Peyer's patch (tissue), 4 donors: ENCODE data around the gene ANP32D. TPM values are rescaled to one million over a fixed set of nuclear protein-coding genes. Genes with fewer than 3 reads are reported as not detected.
"Not testable (repeated sequence)": the region's sequence is repeated elsewhere in the genome, so short reads cannot be mapped to it uniquely, and the experiment has no call there.

Experiments used
- DNase-seq, 3 donors: peaks; one replicate each; pipeline ENCODE4 v3.0.0-alpha.2; 2017 to 2019
- H3K27ac ChIP-seq, 4 donors: fragments of 200-600 bp; sonication (generic); one replicate each; pipeline ENCODE4 v1.5.1; 2016 to 2019
- H3K27me3 ChIP-seq, 2 donors: fragments of 200-600 bp; sonication (generic); one replicate each; pipeline ENCODE4 v1.5.1; 2019
- H3K36me3 ChIP-seq, 3 donors: fragments of 200-600 bp; sonication (generic); one replicate each; pipeline ENCODE4 v1.5.1; 2016 to 2019
- H3K4me1 ChIP-seq, 4 donors: fragments of 200-600 bp; sonication (generic); one replicate each; pipeline ENCODE4 v1.5.1; 2016 to 2019
- H3K4me3 ChIP-seq, 4 donors: fragments of 200-600 bp; sonication (generic); 1 replicate in 3 of 4; 2 replicates in 1 of 4; pipeline ENCODE4 v1.5.1; 2016 to 2019; ENCODE audit warnings: mild to moderate bottlenecking in 1 of 4
- H3K9me3 ChIP-seq, 4 donors: fragments of 200-600 bp; sonication (generic); one replicate each; pipeline ENCODE4 v1.5.1; 2016 to 2019; ENCODE audit warnings: mild to moderate bottlenecking in 1 of 4
- POLR2A ChIP-seq, 2 donors: fragments of 450-650 bp; IDR thresholded peaks; one replicate each; pipeline ENCODE4 v1.5.1; 2017; ENCODE audit warnings: antibody characterized with exemption in 2 of 2, mild to moderate bottlenecking in 2 of 2, moderate library complexity in 2 of 2
- total RNA-seq, 4 donors: library from RNA; depleted of rRNA; stranded (reverse); fragments of >200 nt; gene quantifications; one replicate each; pipeline ENCODE4 v1.1.0, GENCODE V29; 2016
- TF ChIP-seq, protein P1 (sequence below), 6 experiments: fragments of 450-650 bp in 4 of 6; fragments of 200-600 bp in 2 of 6; sonication (generic) in 1 of 6; IDR thresholded peaks; one replicate each; pipeline ENCODE4 v1.5.1; 2017 to 2019; ENCODE audit warnings: antibody characterized with exemption in 6 of 6, mild to moderate bottlenecking in 3 of 6, moderate library complexity in 1 of 6

The ANP32D gene
- total RNA-seq, 4 donors from 2014 or later = not detected

DNA sequence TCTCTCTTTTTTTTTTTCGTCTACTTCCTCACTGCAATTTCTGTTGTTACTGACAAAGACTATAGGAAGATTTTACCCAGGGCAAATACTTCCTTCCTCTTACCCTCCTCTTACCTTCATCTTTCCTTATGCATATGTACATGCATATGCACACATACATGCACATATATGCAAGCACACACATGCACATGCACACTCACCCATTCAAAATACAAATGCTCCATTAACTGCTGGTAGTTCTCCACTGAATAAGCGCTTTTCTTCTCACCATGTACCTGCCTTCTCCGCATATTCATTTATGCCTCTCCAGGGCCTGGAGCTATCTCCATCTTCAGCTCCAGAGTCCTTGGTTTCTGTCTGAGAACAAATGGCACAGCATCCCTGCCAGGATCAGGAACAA, 10.6 kb downstream of the ANP32D start:
- DNase-seq = no peak
- H3K4me1 ChIP-seq = no peaks in the 10 kb centered on the region
- no peaks in the 10 kb centered on the region for H3K9me3 ChIP-seq
- no peaks in the 10 kb centered on the region for H3K27me3 ChIP-seq
- no peak for TF ChIP-seq POLR2A (IDR thresholded peaks at IDR 0.05)
- TF ChIP-seq, protein P1, sequence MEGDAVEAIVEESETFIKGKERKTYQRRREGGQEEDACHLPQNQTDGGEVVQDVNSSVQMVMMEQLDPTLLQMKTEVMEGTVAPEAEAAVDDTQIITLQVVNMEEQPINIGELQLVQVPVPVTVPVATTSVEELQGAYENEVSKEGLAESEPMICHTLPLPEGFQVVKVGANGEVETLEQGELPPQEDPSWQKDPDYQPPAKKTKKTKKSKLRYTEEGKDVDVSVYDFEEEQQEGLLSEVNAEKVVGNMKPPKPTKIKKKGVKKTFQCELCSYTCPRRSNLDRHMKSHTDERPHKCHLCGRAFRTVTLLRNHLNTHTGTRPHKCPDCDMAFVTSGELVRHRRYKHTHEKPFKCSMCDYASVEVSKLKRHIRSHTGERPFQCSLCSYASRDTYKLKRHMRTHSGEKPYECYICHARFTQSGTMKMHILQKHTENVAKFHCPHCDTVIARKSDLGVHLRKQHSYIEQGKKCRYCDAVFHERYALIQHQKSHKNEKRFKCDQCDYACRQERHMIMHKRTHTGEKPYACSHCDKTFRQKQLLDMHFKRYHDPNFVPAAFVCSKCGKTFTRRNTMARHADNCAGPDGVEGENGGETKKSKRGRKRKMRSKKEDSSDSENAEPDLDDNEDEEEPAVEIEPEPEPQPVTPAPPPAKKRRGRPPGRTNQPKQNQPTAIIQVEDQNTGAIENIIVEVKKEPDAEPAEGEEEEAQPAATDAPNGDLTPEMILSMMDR (IDR thresholded peaks at IDR 0.05) = no peak
- no peak overlapping the region for H3K4me3 ChIP-seq
- H3K27ac ChIP-seq = no peak overlapping the region
- H3K36me3 ChIP-seq = no peaks in the 10 kb centered on the region

DNA sequence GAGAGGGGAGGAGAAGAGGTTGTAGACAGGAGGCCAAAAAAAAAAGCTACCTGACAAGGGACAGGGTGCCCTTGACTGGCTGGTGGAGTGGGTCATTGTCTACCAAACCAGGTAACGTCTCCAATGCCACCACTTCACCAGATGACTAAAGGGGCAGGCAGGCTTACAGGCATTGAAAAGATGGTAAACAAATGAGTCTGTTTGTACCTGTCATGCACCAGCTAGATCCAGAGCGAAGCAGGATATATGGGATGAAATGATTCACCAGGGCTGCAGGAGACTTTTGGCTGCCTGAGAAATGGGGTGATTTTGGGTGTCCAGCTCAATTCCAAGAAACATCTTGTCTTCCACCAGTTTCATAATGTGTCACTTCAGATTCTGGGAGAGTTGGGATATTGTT, 13.9 kb downstream of the ANP32D start:
- no peaks in the 10 kb centered on the region for H3K9me3 ChIP-seq
- H3K36me3 ChIP-seq = no peaks in the 10 kb centered on the region
- DNase-seq = no peak
- no peak overlapping the region for H3K4me3 ChIP-seq
- H3K27me3 ChIP-seq = no peaks in the 10 kb centered on the region
- no peak overlapping the region for H3K27ac ChIP-seq
- TF ChIP-seq, protein P1 (IDR thresholded peaks at IDR 0.05) = no peak
- no peak for TF ChIP-seq POLR2A (IDR thresholded peaks at IDR 0.05)
- no peaks in the 10 kb centered on the region for H3K4me1 ChIP-seq

DNA sequence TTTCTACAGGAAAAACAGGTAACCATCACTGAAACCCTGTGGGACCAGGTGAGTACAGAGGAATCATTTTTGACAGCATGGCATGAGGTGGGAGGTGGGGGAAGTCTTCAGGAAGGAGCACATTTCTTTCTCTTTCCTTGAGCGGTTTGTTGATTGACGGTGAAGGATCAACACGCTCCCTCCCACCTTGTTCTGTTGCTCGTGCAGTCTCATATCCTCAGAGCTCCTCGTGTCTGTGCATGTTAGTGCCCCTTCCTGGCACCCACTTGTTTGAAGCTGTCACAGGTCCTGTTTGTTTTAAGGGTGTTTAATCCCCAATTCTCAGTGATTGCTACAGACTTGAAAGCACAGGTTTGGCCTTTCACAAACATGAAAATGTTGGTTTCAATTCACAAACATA, 14.3 kb downstream of the ANP32D start:
- Histone ChIP-seq H3K27ac (no peak overlapping the region), H3K9me3 (no peaks in the 10 kb centered on the region), H3K4me1 (no peaks in the 10 kb centered on the region), H3K36me3 (no peaks in the 10 kb centered on the region), H3K27me3 (no peaks in the 10 kb centered on the region), H3K4me3 (no peak overlapping the region)
- TF ChIP-seq, protein P1 (IDR thresholded peaks at IDR 0.05) = no peak
- TF ChIP-seq POLR2A (IDR thresholded peaks at IDR 0.05) = no peak
- DNase-seq = no peak

DNA sequence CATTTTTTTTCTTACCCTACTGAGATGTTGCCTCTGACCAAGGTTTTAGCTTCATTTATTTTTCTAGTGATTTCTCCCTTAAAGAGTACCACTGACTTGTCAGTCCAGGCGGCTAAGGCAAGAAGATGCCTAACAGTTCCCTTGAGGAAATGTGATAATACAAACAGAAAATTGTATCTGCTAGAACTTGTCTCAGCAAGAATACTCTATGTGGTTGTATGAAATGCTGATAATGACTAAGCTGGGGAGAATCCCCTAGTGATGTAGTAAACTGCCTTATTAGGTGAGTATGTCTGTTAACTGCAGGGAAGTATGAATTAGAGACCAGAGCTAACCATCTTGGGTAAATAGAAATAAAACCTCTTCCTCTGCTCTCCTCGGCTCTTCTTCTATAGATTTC, 16.7 kb downstream of the ANP32D start:
- H3K27ac ChIP-seq = no peak overlapping the region
- no peak for DNase-seq
- TF ChIP-seq, protein P1 (IDR thresholded peaks at IDR 0.05) = no peak
- no peak for TF ChIP-seq POLR2A (IDR thresholded peaks at IDR 0.05)
- no peak overlapping the region for H3K4me3 ChIP-seq
- no peaks in the 10 kb centered on the region for H3K9me3 ChIP-seq
- no peaks in the 10 kb centered on the region for H3K27me3 ChIP-seq
- no peaks in the 10 kb centered on the region for H3K4me1 ChIP-seq
- no peaks in the 10 kb centered on the region for H3K36me3 ChIP-seq

DNA sequence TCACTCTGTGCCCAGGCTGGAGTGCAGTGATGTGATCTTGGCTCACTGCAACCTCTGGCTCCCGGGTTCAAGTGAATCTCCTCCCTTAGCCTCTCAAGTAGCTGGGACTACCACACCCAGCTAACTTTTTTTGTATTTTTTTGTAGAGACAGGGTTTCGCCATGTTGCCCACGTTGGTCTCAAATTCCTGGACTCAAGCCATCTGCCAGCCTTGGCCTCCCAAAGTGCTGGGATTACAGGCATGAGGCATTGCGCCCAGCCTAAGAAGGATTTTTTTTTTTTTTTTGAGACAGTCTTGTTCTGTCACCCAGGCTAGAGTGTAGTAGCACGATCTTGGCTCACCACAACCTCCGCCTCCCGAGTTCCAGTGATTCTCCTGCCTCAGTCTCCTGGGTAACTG, 17.1 kb downstream of the ANP32D start:
- DNase-seq, H3K9me3 ChIP-seq, H3K4me3 ChIP-seq, H3K27ac ChIP-seq, H3K36me3 ChIP-seq, H3K27me3 ChIP-seq, H3K4me1 ChIP-seq: not testable (repeated sequence)

DNA sequence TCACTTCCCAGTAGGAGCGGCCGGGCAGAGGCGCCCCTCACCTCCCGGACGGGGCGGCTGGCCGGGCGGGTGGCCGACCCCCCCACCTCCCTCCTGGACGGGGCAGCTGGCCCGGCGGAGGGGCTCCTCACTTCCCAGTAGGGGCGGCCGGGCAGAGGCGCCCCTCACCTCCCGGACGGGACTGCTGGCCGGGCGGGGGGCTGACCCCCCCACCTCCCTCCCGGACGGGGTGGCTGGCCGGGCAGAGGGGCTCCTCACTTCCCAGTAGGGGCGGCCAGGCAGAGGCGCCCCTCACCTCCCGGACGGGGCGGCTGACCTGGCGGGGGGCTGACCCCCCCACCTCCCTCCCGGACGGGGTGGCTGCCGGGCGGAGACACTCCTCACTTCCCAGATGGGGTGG, 27.9 kb downstream of the ANP32D start:
- H3K9me3 ChIP-seq, H3K27ac ChIP-seq, H3K4me1 ChIP-seq, DNase-seq, H3K27me3 ChIP-seq, H3K36me3 ChIP-seq, H3K4me3 ChIP-seq: not testable (repeated sequence)

DNA sequence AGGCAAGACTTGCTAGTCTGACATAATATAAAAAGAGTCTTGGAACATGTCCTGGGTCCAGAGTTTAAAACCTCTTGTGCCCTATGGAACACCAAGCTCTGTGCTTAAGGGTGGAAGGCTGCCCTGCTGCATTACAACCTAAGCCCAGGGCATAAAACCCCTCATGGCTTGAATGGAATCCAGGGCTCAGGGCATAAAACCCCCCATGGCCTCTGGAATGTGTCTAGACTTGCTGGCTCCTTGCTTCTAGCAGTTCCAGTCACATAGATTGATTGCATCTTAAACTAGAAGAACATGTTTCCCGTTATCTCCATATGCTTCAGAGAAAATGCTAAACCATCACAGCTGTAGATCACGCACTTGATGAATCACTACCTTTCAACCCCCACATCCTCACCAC, 34.5 kb downstream of the ANP32D start:
- not testable (repeated sequence) for H3K27ac ChIP-seq, H3K27me3 ChIP-seq, H3K36me3 ChIP-seq, H3K4me1 ChIP-seq, DNase-seq, H3K9me3 ChIP-seq, H3K4me3 ChIP-seq
